Measurements from ENCODE around the gene CAPN10. TPM values are rescaled to one million over a fixed set of nuclear protein-coding genes. Genes with fewer than 3 reads are reported as not detected.

The CAPN10 gene
- total and polyA plus RNA-seq, 3 donors from 2014 or later, result 29.8 to 104 (median 66.5) TPM

- Histone ChIP-seq H3K9me3 (no peaks in the 10 kb centered on the region), H3K4me3 (no peak overlapping the region), H3K4me1 (peaks cover 9% of the 10 kb centered on the region), H3K27ac (no peak overlapping the region), H3K27me3 (no peaks in the 10 kb centered on the region), H3K36me3 (ENCODE audit: low read depth, missing control alignments) (no peaks in the 10 kb centered on the region)
- no peak for TF ChIP-seq POLR2A (IDR thresholded peaks at IDR 0.05)
- TF ChIP-seq CTCF (IDR thresholded peaks at IDR 0.05), result no peak
- intact Hi-C loops (cut with DNase I; ENCODE audit: low total_unique reads), result no loop called here
- no peak for DNase-seq
- WGBS, 2 donors, result 90 to 92% methylated on average over 8 to 12 of the region's 12 CpGs
These were observed 19.6 kb downstream of the CAPN10 start for GRCh38 chr2:240605867-240606743.

- no peaks in the 10 kb centered on the region for H3K9me3 ChIP-seq
- H3K4me1 ChIP-seq, result no peaks in the 10 kb centered on the region
- DNase-seq, result no peak
- WGBS, 2 donors, result 89 to 92% methylated on average over 10 of the region's 10 CpGs
- TF ChIP-seq POLR2A (IDR thresholded peaks at IDR 0.05), result no peak
- TF ChIP-seq CTCF (IDR thresholded peaks at IDR 0.05), result no peak
- intact Hi-C loops (cut with DNase I; ENCODE audit: low total_unique reads), result no loop called here
- no peak overlapping the region for H3K4me3 ChIP-seq
- no peak overlapping the region for H3K27ac ChIP-seq
- no peaks in the 10 kb centered on the region for H3K36me3 ChIP-seq (ENCODE audit: low read depth, missing control alignments)
- no peaks in the 10 kb centered on the region for H3K27me3 ChIP-seq
These were observed 25.2 kb downstream of the CAPN10 start for GRCh38 chr2:240611601-240612210.

- Histone ChIP-seq H3K4me3 (no peak overlapping the region), H3K4me1 (no peaks in the 10 kb centered on the region), H3K27ac (no peak overlapping the region), H3K9me3 (no peaks in the 10 kb centered on the region), H3K27me3 (no peaks in the 10 kb centered on the region), H3K36me3 (ENCODE audit: low read depth, missing control alignments) (no peaks in the 10 kb centered on the region)
- DNase-seq, result no peak
- WGBS, 2 donors, result 97% methylated on average over 4 of the region's 4 CpGs
- TF ChIP-seq CTCF (IDR thresholded peaks at IDR 0.05) (no peak), POLR2A (IDR thresholded peaks at IDR 0.05) (no peak)
- intact Hi-C loops (cut with DNase I; ENCODE audit: low total_unique reads), result no loop called here
These were observed 27.2 kb downstream of the CAPN10 start for GRCh38 chr2:240613781-240614180.

- WGBS, 2 donors, result 85 to 95% methylated on average over 9 of the region's 9 CpGs
- H3K4me3 ChIP-seq, result no peak overlapping the region
- no peak for TF ChIP-seq CTCF (IDR thresholded peaks at IDR 0.05)
- TF ChIP-seq POLR2A (IDR thresholded peaks at IDR 0.05), result no peak
- no peaks in the 10 kb centered on the region for H3K9me3 ChIP-seq
- intact Hi-C loops (cut with DNase I; ENCODE audit: low total_unique reads), result no loop called here
- no peaks in the 10 kb centered on the region for H3K27me3 ChIP-seq
- H3K4me1 ChIP-seq, result no peaks in the 10 kb centered on the region
- H3K36me3 ChIP-seq (ENCODE audit: low read depth, missing control alignments), result no peaks in the 10 kb centered on the region
- no peak overlapping the region for H3K27ac ChIP-seq
- DNase-seq, result no peak
These were observed 27.9 kb downstream of the CAPN10 start for GRCh38 chr2:240614391-240614790.
